Islet of Langerhans (tissue), 1 donor: ENCODE data around the gene PAWR.
"Not testable (repeated sequence)": the region's sequence is repeated elsewhere in the genome, so short reads cannot be mapped to it uniquely, and the experiment has no call there.

Experiments
- FAIRE-seq: peaks from one replicate; lab custom pipeline; 2011; peaks lifted over from hg19 to GRCh38; lab: Jason Lieb, UNC

PAWR gene

DNA sequence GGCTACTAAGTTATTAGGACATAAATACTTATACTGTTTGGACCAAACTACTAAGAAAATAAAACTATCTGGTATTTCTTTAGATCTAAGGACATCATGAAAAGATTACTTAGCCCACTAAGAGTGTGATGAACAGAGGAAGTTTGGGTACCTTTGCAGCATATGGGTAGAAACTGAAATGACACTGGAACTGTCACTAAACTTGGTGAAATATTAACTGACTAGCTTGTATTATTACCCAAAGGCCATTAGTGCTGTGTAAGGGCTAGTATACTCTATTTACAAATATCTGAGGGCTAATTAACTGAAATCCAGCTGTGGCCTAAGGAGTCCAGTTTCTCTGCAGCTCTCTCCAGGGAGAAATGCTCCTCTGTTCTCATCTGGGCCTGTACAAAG, 45.5 kb downstream of the PAWR start:
- no peak for FAIRE-seq

- peak; percentile 47 for FAIRE-seq
Measured at GRCh38 chr12:79644274-79645234, 46.2 kb downstream of the PAWR start.

- FAIRE-seq = peak; percentile 62
Measured at GRCh38 chr12:79643821-79644220, 46.9 kb downstream of the PAWR start.

DNA sequence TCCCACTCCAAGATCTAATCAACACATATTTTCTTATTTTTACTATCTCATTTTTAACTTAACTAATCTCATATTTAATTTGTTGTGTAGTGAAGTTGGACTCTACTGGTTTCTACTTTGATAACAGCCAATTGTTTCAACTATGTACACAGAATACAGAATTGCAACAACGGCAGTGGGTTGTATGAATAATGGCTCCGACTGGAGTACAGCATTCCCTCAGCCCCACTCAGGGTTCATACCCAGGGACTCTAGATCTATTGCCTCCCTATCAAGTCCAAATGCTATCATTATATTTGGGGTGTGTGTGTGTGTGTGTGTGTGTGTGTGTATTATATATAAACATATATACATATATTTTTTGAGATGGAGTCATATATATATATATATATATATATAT, 52.3 kb downstream of the PAWR start:
- FAIRE-seq = no peak

GRCh38 chr12:79637093-79637492, 53.7 kb downstream of the PAWR start:
- FAIRE-seq = no peak

DNA sequence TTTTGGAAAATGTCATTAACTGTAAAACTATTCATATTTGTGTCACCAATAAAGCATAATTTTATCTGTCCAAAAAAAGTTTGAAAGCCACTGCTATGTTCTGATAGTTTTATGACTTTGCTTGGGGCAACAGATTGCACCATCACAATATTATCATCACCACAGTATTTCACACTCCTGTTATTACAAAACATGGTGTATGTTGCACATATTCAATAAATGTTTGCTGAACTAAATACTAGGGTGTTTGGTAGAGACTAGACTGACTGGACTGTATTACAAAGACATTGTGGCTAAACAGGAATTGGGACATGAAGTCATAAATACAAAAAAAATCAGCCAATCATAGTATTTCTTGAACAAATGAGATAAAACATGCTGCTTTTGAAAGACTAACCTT, 55.1 kb downstream of the PAWR start:
- FAIRE-seq = no peak

GRCh38 chr12:79634957-79635471, 55.8 kb downstream of the PAWR start:
- FAIRE-seq = no peak

GRCh38 chr12:79629561-79629960, 61.2 kb downstream of the PAWR start:
- FAIRE-seq = no peak

GRCh38 chr12:79626735-79627134, 64.0 kb downstream of the PAWR start:
- FAIRE-seq = not testable (repeated sequence)

DNA sequence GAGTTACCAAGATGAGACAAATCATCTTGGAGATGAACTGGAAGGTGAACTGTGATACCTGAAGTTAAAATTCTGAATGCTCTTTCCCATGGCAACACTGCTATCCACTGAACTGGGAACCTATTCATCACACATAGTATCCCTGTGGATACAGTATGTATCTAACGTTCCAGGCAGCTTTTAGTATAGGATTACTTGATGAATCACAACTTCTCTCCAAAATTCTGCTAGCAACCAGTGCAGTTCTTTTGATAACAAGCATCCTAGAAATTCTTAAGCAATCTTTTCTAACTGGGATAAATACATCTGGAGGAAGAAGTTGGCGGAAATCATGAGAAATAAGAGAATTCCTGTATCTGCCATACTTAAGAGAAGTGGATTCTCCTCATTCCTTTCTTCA, 66.4 kb downstream of the PAWR start:
- no peak for FAIRE-seq

DNA sequence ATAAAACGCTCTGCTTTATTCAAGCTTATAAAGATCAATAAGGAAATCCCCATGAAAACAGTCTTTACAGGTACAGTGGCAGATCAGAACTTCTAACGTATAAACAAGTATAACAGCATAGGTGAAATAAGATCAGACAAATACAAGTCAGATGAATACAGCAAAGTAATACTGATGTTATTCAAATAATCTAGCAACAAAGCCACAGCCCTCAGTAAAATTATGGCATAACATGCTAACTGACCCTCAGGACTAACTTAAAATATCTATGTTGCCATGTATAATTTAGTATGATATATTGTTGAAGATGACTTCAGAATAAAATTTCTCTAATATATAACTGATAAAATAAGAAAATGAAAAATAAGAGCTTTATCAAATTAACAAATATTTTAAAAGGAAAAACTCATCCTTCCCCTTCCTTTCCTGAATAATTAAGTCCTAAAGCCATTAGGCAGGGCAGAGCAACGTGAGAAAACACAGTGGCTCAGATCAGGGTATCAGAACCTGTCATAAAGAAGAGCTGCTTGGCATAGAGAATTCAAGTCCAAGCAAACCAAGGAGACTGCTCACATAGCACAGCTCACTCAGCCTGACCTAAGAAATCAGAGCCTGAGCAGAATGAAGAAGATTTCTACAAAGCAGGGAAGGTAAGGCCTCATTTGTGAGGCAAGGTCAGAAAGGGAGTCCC, 70.7 kb downstream of the PAWR start:
- FAIRE-seq = no peak

DNA sequence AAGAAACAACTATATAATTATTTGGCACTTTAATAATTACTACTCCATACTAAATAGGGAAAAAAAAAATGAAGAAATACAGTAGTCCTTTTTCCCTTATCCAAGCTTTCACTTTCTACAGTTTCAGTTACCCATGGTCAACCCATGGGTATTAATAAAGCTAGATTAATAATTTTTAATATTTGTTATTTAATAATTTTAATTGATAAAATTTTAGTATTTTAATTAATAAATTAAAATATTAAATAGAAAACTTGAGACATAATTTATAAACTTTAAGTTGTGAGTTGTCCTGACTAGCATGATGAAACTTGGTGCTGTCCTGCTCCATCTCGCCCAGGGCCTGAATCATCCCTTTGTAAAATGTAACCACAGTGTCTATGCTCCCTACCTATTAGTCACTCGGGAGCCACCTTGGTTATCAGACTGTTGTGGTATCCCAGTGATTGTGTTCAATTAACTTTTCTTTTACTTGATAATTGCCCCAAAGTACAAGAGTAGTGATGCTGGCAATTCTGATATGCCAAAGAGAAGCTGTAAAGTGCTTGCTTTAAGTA, 71.8 kb downstream of the PAWR start:
- no peak for FAIRE-seq

DNA sequence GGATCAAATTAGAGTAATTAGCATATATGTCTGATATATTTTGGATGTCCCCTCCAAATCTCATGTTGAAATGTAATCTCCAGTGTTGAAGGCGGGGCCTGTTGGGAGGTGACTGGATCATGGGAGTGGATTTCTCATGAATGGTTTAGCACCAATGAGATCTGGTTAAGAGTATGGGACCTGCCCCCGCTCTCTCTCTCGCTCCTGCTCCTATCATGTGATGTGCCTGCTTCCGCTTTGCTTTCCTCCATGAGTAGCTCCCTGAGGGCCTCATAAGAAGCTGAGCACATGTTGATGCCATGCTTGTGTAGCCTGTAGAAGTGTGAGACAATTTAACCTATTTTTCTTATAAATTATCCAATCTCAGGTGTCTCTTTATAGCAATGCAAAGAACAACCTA, 73.1 kb downstream of the PAWR start:
- no peak for FAIRE-seq

- no peak for FAIRE-seq
Measured at GRCh38 chr12:79615596-79616560, 74.9 kb downstream of the PAWR start.

DNA sequence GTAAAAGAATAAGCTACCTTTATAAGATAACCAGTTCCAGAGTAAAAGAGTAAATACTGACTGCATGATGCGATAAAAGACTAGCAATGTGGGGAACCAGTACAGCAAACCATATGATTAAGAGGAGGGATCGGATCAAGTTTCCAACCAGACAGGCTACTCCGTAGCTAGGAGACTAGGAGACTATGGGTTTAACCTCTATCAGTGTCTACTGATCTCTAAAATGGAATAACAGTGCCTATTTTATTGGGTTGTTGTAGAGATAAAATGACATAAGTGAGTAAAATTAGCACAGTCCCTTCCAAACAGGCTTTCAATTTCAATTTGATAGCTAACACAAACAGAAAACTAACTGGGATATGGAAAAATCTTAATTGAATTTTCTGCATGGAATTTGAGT, 76.0 kb downstream of the PAWR start:
- FAIRE-seq = no peak

DNA sequence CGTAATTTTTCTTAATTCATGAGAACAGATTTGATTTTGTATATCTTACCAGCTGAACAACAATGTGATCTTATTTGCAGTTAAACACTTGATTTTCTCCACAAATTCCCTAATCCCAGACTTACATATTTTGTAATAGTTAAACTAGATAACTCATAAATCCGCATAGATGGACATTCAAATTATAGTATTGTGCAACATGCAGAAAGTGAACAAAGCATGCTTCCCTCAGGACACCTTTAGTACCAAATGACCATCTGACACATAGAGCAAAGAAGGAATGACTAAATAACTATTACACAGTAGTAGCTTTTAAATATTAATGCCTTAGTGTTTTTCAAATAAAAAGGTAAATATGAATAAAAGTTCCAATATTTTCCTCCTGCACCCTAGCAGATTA, 88.9 kb downstream of the PAWR start:
- no peak for FAIRE-seq

DNA sequence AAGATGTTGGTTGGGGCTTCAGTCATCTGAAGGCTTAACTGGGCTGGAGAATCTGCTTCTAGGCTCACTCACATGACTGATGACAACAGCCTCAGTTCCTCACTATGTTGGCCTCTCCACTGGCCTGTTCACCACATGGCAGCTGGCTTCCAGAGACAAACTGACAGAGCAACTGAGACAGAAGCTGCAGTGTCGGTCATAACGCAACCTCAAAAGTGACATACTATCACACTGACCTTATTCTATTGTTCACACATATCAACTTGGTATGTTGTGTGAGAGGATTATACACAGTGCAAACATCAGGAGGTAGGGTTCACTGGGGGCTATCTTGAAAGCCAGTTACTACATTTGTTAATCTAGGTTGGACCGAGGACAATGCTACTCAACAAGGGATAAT, 92.9 kb downstream of the PAWR start:
- FAIRE-seq = no peak

GRCh38 chr12:79596719-79597350, 93.9 kb downstream of the PAWR start:
- FAIRE-seq = no peak

DNA sequence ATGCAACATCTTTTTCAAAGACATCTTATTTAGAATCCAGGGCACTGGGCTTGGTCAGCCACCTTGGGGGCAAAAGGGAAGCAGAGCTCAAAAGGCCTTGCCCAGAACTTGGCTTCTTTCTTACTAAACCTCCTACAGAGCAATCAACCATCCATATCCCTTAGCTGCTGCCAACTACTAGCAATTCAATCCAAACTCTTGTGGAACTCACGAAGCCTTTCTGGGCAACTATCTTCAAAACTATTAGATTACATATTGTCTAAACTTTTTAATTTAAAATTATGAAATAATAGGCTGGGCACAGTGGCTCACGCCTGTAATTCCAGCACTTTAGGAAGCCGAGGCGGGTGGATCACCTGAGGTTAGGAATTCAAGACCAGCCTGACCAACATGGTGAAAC, 95.5 kb downstream of the PAWR start:
- FAIRE-seq = no peak

- no peak for FAIRE-seq
Measured at GRCh38 chr12:79592865-79593264, 97.9 kb downstream of the PAWR start.

- FAIRE-seq = peak; percentile 71
Measured at GRCh38 chr12:79591988-79592387, 98.8 kb downstream of the PAWR start.
